Measurements from ENCODE around the gene TRIM41. TPM values are rescaled to one million over a fixed set of nuclear protein-coding genes. Genes with fewer than 3 reads are reported as not detected.

Gene TRIM41
- total and polyA plus RNA-seq, 2 of the 13 experiments (the other 11 are each of a cell fraction or from before 2014, with no cell fraction given) = 10.2 to 16.7 TPM

GRCh38 chr5:181245427-181246275 lies 22.6 kb downstream of the TRIM41 start (continued):
- TF ChIP-seq BATF2 (CRISPR knock-in tag; IDR thresholded peaks at IDR 0.05) = no peak
- no peak for TF ChIP-seq ZNF737 (CRISPR knock-in tag; IDR thresholded peaks at IDR 0.05; ENCODE audit: borderline replicate concordance)
- TF ChIP-seq ZBTB3 (CRISPR knock-in tag; IDR thresholded peaks at IDR 0.05; ENCODE audit: borderline replicate concordance, low read depth) = no peak
- TF ChIP-seq NRL (CRISPR knock-in tag; IDR thresholded peaks at IDR 0.05; ENCODE audit: borderline replicate concordance) = peak; percentile 54; the same call in 1 of the 2 replicates
- TF ChIP-seq SMAD3 (CRISPR knock-in tag; IDR thresholded peaks at IDR 0.05) = no peak
- TF ChIP-seq CREBL2 (CRISPR knock-in tag; IDR thresholded peaks at IDR 0.05; ENCODE audit: borderline replicate concordance) = no peak
- no peak for TF ChIP-seq ZNF180 (CRISPR knock-in tag; IDR thresholded peaks at IDR 0.05; ENCODE audit: borderline replicate concordance, low read depth)
- no peak for TF ChIP-seq TEF (CRISPR knock-in tag; IDR thresholded peaks at IDR 0.05)
- no peak for TF ChIP-seq ZNF10 (CRISPR knock-in tag; IDR thresholded peaks at IDR 0.05; ENCODE audit: borderline replicate concordance, low read depth)
- no peak for TF ChIP-seq ZNF124 (CRISPR knock-in tag; IDR thresholded peaks at IDR 0.05)
- no peak for TF ChIP-seq ZNF3 (CRISPR knock-in tag; IDR thresholded peaks at IDR 0.05)
- no peak for TF ChIP-seq PHF8 (CRISPR knock-in tag; IDR thresholded peaks at IDR 0.05)
- TF ChIP-seq, protein P1, sequence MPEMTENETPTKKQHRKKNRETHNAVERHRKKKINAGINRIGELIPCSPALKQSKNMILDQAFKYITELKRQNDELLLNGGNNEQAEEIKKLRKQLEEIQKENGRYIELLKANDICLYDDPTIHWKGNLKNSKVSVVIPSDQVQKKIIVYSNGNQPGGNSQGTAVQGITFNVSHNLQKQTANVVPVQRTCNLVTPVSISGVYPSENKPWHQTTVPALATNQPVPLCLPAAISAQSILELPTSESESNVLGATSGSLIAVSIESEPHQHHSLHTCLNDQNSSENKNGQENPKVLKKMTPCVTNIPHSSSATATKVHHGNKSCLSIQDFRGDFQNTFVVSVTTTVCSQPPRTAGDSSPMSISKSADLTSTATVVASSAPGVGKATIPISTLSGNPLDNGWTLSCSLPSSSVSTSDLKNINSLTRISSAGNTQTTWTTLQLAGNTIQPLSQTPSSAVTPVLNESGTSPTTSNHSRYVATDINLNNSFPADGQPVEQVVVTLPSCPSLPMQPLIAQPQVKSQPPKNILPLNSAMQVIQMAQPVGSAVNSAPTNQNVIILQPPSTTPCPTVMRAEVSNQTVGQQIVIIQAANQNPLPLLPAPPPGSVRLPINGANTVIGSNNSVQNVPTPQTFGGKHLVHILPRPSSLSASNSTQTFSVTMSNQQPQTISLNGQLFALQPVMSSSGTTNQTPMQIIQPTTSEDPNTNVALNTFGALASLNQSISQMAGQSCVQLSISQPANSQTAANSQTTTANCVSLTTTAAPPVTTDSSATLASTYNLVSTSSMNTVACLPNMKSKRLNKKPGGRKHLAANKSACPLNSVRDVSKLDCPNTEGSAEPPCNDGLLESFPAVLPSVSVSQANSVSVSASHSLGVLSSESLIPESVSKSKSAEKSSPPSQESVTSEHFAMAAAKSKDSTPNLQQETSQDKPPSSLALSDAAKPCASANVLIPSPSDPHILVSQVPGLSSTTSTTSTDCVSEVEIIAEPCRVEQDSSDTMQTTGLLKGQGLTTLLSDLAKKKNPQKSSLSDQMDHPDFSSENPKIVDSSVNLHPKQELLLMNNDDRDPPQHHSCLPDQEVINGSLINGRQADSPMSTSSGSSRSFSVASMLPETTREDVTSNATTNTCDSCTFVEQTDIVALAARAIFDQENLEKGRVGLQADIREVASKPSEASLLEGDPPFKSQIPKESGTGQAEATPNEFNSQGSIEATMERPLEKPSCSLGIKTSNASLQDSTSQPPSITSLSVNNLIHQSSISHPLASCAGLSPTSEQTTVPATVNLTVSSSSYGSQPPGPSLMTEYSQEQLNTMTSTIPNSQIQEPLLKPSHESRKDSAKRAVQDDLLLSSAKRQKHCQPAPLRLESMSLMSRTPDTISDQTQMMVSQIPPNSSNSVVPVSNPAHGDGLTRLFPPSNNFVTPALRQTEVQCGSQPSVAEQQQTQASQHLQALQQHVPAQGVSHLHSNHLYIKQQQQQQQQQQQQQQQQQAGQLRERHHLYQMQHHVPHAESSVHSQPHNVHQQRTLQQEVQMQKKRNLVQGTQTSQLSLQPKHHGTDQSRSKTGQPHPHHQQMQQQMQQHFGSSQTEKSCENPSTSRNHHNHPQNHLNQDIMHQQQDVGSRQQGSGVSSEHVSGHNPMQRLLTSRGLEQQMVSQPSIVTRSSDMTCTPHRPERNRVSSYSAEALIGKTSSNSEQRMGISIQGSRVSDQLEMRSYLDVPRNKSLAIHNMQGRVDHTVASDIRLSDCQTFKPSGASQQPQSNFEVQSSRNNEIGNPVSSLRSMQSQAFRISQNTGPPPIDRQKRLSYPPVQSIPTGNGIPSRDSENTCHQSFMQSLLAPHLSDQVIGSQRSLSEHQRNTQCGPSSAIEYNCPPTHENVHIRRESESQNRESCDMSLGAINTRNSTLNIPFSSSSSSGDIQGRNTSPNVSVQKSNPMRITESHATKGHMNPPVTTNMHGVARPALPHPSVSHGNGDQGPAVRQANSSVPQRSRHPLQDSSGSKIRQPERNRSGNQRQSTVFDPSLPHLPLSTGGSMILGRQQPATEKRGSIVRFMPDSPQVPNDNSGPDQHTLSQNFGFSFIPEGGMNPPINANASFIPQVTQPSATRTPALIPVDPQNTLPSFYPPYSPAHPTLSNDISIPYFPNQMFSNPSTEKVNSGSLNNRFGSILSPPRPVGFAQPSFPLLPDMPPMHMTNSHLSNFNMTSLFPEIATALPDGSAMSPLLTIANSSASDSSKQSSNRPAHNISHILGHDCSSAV (CRISPR knock-in tag; IDR thresholded peaks at IDR 0.05; ENCODE audit: borderline replicate concordance) = no peak
- TF ChIP-seq, protein P2, sequence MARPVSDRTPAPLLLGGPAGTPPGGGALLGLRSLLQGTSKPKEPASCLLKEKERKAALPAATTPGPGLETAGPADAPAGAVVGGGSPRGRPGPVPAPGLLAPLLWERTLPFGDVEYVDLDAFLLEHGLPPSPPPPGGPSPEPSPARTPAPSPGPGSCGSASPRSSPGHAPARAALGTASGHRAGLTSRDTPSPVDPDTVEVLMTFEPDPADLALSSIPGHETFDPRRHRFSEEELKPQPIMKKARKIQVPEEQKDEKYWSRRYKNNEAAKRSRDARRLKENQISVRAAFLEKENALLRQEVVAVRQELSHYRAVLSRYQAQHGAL (CRISPR knock-in tag; IDR thresholded peaks at IDR 0.05; ENCODE audit: not compliant biosample characterization) = no peak
